ENCODE data around the gene PRR14. TPM values are rescaled to one million over a fixed set of nuclear protein-coding genes. Genes with fewer than 3 reads are reported as not detected.
"Not testable (repeated sequence)": the region's sequence is repeated elsewhere in the genome, so short reads cannot be mapped to it uniquely, and the experiment has no call there.

PRR14 gene
- total RNA-seq, 2 experiments from 2014 or later: 90.1 to 93.3 TPM

GRCh38 chr16:30680326-30680725 is 29.6 kb downstream of the PRR14 start:
- no peaks in the 10 kb centered on the region for H3K36me3 Mint-ChIP-seq
- H3K4me3 Mint-ChIP-seq: no peak overlapping the region
- peaks cover 4% of the 10 kb centered on the region for H3K4me1 Mint-ChIP-seq
- H3K27me3 Mint-ChIP-seq: no peaks in the 10 kb centered on the region
- H3K9me3 Mint-ChIP-seq: no peaks in the 10 kb centered on the region
- H3K27ac Mint-ChIP-seq: no peak overlapping the region
- no peak for DNase-seq

DNA sequence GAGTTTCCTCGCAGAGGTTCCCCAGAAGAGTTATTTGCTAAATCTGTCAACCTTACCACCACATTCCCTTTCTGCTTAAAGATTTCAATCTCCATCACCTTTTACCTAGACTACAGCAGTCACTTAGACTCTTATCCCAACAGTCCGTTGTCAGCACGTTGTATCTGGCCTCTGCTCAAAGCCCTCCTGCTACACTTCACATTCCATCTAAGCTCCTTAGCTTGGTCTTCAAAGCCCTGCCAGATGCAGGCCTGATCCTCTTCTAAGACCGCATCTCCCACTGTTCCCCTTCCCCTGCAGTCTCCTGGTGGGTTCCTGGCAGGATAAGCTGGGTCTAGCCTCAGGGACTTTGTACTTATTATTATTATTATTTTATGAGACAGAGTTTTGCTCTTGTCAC is 37.9 kb downstream of the PRR14 start:
- H3K9me3 Mint-ChIP-seq: no peaks in the 10 kb centered on the region
- no peaks in the 10 kb centered on the region for H3K27me3 Mint-ChIP-seq
- no peak overlapping the region for H3K27ac Mint-ChIP-seq
- no peak for DNase-seq
- H3K4me1 Mint-ChIP-seq: peaks cover 4% of the 10 kb centered on the region
- no peak overlapping the region for H3K4me3 Mint-ChIP-seq
- H3K36me3 Mint-ChIP-seq: no peaks in the 10 kb centered on the region

GRCh38 chr16:30691907-30692306 is 41.1 kb downstream of the PRR14 start:
- Mint-ChIP-seq H3K9me3 (no peaks in the 10 kb centered on the region), H3K4me1 (peaks cover 6% of the 10 kb centered on the region), H3K36me3 (no peaks in the 10 kb centered on the region), H3K4me3 (no peak overlapping the region), H3K27me3 (no peaks in the 10 kb centered on the region), H3K27ac (no peak overlapping the region)
- no peak for DNase-seq

DNA sequence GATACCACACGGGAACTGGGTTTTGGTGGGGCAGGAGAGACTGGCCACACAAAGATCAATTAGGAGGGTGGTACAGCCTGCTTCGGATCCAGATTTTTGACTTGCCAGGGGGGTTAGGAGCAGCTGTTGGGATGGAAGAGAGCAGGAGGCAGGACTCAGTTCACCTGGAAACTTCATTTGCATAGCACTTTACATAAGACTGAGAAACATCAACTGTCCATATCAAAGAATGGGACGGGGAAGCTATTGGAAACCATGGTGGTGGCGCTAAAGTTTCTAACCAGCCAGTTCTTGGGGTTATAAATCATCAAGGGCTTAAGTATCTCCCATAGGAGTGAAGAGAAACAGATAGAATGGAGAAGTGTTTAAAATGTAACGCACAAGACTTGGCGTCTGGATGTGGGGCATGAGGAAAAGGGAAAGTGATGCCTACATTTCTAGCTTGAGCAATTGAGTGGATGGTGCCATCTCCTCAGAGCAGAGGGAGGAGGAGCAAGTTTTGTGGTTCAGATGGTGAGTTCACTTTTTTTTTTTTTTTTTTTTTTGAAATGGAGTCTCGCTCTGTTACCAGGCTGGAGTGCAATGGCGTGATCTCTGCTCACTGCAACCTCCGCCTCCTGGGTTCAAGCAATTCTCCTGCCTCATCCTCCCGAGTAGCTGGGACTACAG is 41.8 kb downstream of the PRR14 start:
- no peak overlapping the region for H3K4me3 Mint-ChIP-seq
- H3K4me1 Mint-ChIP-seq: peaks cover 11% of the 10 kb centered on the region
- H3K36me3 Mint-ChIP-seq: no peaks in the 10 kb centered on the region
- no peaks in the 10 kb centered on the region for H3K27me3 Mint-ChIP-seq
- H3K9me3 Mint-ChIP-seq: no peaks in the 10 kb centered on the region
- no peak overlapping the region for H3K27ac Mint-ChIP-seq
- DNase-seq: no peak

- Mint-ChIP-seq H3K27me3 (no peaks in the 10 kb centered on the region), H3K4me1 (peaks cover 20% of the 10 kb centered on the region), H3K27ac (no peak overlapping the region), H3K4me3 (no peak overlapping the region), H3K36me3 (peaks cover 11% of the 10 kb centered on the region), H3K9me3 (no peaks in the 10 kb centered on the region)
- no peak for DNase-seq
Observed at GRCh38 chr16:30694926-30695693, 44.4 kb downstream of the PRR14 start.

DNA sequence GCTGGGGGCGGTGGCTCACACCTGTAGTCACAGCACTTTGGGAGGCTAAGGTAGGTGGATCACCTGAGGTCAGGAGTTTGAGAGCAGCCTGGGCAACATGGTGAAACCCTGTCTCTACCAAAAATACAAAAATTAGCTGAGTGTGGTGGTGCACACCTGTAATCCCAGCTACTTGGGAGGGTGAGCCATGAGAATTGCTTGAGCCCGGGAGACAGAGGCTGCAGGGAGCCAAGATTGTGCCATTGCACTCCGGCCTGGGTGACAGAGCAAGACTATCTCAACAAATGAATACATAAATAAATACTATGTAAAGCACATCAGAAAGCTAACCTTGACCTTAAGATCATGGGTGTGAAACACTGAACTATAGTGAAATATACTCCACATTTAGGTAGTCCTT is 45.9 kb downstream of the PRR14 start:
- DNase-seq, H3K4me3 Mint-ChIP-seq, H3K9me3 Mint-ChIP-seq, H3K27ac Mint-ChIP-seq, H3K27me3 Mint-ChIP-seq: not testable (repeated sequence)
- Mint-ChIP-seq H3K36me3 (peaks cover 15% of the 10 kb centered on the region), H3K4me1 (peaks cover 26% of the 10 kb centered on the region)

DNA sequence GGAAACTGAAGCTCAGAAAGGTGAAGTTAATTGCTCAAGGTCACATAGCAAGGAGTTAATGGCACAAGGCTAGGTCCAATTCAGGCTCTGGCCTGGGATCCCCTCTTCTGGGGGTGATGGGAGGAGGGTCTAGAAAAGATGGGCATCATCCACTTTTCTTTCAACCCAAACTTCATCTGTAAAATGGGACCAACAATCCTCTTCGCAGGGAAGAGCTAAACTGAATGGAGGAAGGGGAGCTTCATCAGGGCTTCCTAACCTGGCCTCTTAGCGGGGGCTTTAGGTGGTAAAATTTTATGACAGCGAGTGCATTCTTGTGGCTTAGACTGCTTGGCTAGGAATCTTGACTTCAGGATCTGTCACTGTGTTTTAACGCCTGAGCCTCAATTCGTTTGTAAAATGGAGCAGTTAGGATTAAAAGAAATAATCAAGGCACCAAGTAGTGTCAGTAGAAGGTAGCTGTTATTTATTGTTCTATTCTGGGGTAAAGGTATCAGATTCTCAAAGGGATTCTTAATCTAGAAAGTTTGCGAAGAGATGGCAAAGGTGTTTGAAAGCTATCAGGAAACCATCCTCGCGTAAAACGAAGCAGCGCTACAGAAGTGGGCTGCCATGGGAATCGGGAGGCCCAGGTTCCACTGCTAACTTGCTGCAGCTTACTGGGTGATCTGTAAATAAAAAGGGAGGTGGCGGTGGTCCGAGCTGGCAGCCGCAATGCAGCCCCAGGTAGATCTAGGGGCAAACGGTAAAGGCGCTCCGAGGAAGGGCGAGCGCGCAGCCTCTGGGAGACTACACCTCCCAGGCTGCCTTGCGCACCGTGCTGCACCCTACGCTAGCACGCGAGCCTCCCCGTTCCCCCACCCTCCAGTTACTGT is 46.7 kb downstream of the PRR14 start:
- Mint-ChIP-seq H3K9me3 (no peaks in the 10 kb centered on the region), H3K4me1 (peaks cover 26% of the 10 kb centered on the region), H3K36me3 (peaks cover 18% of the 10 kb centered on the region), H3K27ac (peak overlapping the region; percentile 99), H3K27me3 (no peaks in the 10 kb centered on the region), H3K4me3 (peak overlapping the region; percentile 99)
- DNase-seq: no peak

DNA sequence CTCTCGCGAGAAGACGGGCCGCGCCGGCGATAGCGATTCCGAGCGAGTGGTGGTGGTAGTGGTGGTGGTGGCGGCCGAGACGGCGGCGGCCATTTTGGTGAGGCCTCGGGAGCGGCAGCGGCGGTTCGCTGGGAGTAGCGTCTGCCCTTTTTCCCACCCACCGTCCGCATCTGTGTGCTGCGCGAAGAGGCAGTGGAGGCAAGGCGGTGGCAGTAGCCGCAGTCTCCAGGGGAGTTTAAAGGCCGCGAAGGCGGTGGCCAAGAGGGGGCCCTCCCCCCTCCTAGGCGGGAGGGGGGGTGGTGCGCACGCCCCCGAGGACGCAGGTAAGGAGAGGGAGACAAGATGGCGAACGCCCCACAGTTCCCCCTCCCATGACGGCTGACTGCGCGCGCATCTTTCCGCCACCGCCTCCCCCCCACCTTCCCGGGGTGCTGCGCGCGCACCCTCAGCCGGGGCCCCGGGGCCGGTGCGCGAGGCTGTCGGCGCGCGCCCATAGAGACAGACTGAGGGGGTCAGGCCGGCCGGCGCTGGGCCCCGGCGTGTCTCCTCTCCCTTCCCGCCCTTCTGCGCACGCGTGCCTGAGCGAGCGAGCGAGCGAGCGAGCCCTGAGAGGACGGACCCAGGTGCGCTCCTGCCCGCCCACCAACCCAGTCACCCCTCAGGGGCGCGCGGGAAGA is 47.5 kb downstream of the PRR14 start:
- peak overlapping the region; percentile 99 for H3K27ac Mint-ChIP-seq
- H3K4me3 Mint-ChIP-seq: peak overlapping the region; percentile 99
- H3K4me1 Mint-ChIP-seq: peaks cover 30% of the 10 kb centered on the region
- H3K9me3 Mint-ChIP-seq: no peaks in the 10 kb centered on the region
- H3K27me3 Mint-ChIP-seq: no peaks in the 10 kb centered on the region
- H3K36me3 Mint-ChIP-seq: peaks cover 22% of the 10 kb centered on the region
- DNase-seq: peak; percentile 99

- H3K36me3 Mint-ChIP-seq: peaks cover 25% of the 10 kb centered on the region
- H3K9me3 Mint-ChIP-seq: no peaks in the 10 kb centered on the region
- peak; percentile 93 for DNase-seq
- peak within 1 kb of the TSS; percentile 99 for H3K27ac Mint-ChIP-seq
- H3K27me3 Mint-ChIP-seq: no peaks in the 10 kb centered on the region
- H3K4me1 Mint-ChIP-seq: peaks cover 25% of the 10 kb centered on the region
- H3K4me3 Mint-ChIP-seq: peak within 1 kb of the TSS; percentile 99
Observed at GRCh38 chr16:30698816-30699614, 48.3 kb downstream of the PRR14 start, which contains the start of gene SRCAP. SRCAP (plus strand) TSS chr16:30699171; CDS start chr16:30700825, 1,654 bp downstream.

GRCh38 chr16:30699615-30700099 is 48.9 kb downstream of the PRR14 start:
- Mint-ChIP-seq H3K4me3 (peak overlapping the region; percentile 99), H3K27ac (peak overlapping the region; percentile 96), H3K9me3 (no peaks in the 10 kb centered on the region), H3K36me3 (peaks cover 28% of the 10 kb centered on the region), H3K4me1 (peaks cover 25% of the 10 kb centered on the region), H3K27me3 (no peaks in the 10 kb centered on the region)
- DNase-seq: no peak

GRCh38 chr16:30700491-30700890 is 49.7 kb downstream of the PRR14 start:
- Mint-ChIP-seq H3K4me3 (peak overlapping the region; percentile 99), H3K27me3 (no peaks in the 10 kb centered on the region), H3K27ac (peak overlapping the region; percentile 42), H3K36me3 (peaks cover 28% of the 10 kb centered on the region), H3K4me1 (peaks cover 25% of the 10 kb centered on the region), H3K9me3 (no peaks in the 10 kb centered on the region)
- DNase-seq: no peak

DNA sequence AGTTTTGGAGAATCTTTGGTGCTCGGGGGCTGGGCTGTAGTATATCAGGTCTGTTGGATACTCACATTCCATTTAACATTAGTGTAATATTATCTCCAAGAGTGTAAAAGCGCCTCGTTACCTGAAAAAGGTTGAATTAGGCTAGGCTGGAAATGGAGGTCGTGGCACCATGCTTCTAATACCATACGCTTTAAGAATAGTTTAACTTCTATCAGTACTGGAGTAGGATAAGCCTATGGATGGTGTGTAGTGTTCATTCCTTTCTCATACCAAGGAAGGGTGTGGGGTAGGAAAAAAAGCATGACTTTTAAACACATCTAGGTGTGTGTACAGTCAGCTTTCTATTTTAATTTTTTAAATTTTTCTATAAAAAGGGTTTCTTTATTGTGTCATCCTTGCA is 50.2 kb downstream of the PRR14 start:
- peaks cover 25% of the 10 kb centered on the region for H3K4me1 Mint-ChIP-seq
- H3K4me3 Mint-ChIP-seq: peak overlapping the region; percentile 32
- DNase-seq: no peak
- H3K36me3 Mint-ChIP-seq: peaks cover 31% of the 10 kb centered on the region
- no peaks in the 10 kb centered on the region for H3K27me3 Mint-ChIP-seq
- peak overlapping the region; percentile 42 for H3K27ac Mint-ChIP-seq
- H3K9me3 Mint-ChIP-seq: no peaks in the 10 kb centered on the region

DNA sequence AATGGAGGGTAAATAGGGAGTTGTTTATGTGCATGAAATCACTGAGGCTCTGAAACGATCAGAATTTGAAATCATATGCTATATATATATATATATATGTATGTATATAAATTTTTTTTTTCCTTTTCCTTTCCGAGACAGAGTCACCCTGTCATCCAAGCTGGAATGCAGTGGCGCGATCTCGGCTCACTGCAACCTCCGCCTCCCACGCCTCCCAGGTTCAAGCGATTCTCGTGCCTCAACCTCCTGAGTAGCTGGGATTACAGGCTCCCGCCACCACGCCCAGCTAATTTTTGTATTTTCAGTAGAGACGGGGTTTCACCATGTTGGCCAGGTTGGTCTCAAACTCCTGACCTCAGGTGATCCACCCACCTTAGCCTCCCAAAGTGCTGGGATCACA is 52.3 kb downstream of the PRR14 start:
- not testable (repeated sequence) for DNase-seq

DNA sequence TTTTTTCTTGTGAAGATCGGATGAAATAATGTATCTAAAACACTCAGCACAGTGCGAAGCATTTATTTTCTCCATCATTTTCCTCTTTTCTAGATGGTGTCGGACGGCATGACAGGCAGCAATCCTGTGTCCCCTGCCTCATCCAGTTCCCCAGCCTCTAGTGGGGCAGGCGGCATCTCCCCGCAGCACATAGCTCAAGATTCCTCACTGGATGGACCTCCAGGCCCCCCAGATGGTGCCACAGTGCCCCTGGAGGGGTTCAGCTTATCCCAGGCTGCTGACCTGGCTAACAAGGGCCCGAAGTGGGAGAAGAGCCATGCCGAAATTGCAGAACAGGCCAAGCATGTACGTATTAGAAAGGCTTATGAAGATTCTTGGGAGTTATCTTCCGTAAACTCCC is 53.2 kb downstream of the PRR14 start:
- DNase-seq: no peak
- no peak overlapping the region for H3K27ac Mint-ChIP-seq
- no peaks in the 10 kb centered on the region for H3K27me3 Mint-ChIP-seq
- H3K36me3 Mint-ChIP-seq: peaks cover 37% of the 10 kb centered on the region
- peaks cover 17% of the 10 kb centered on the region for H3K4me1 Mint-ChIP-seq
- no peaks in the 10 kb centered on the region for H3K9me3 Mint-ChIP-seq
- H3K4me3 Mint-ChIP-seq: no peak overlapping the region

More for the DNA sequence above, 52.3 kb downstream of the PRR14 start:
- not testable (repeated sequence) for H3K9me3 Mint-ChIP-seq, H3K4me3 Mint-ChIP-seq, H3K27ac Mint-ChIP-seq, H3K27me3 Mint-ChIP-seq
- Mint-ChIP-seq H3K4me1 (peaks cover 17% of the 10 kb centered on the region), H3K36me3 (peaks cover 38% of the 10 kb centered on the region)
